HepG2 (cell line): Measurements from ENCODE around the gene RFC2. TPM values are rescaled to one million over a fixed set of nuclear protein-coding genes. Genes with fewer than 3 reads are reported as not detected.

Source experiments
- ATAC-seq: fragments of 200-7000 bp; cut with Tn5 transposase; 3 replicates; pipeline ENCODE4 v1.9.1; 2020; ENCODE audit warnings: mild to moderate bottlenecking, moderate library complexity
- BruUV-seq: library from RNA; stranded (reverse); fragments of 400-500 nt; replicated peaks from 2 replicates; lab custom pipeline; 2021; lab: Mats Ljungman, UMichigan
- CTCF ChIA-PET: fragments of 300-600 bp; formaldehyde crosslinking; extraction: SDS; loops from one replicate; lab custom pipeline; 2021; ENCODE audit warnings: low total read pairs, inconsistent platforms, low intra/inter-chr PET ratio; lab: Yijun Ruan, JAX
- POLR2A ChIA-PET: fragments of 350-600 bp; sonication (Branson Sonifier 250); formaldehyde crosslinking; loops from one replicate; lab custom pipeline; 2020; ENCODE audit warnings: antibody characterized with exemption, inconsistent platforms; lab: Yijun Ruan, JAX
- DNase-seq: peaks from one replicate; pipeline ENCODE4 v3.0.0-alpha.2; 2015; ENCODE audit warnings: low spot score
- FAIRE-seq: peaks from 3 replicates; lab custom pipeline; 2011; peaks lifted over from hg19 to GRCh38; lab: Jason Lieb, UNC
- H2AFZ ChIP-seq: one replicate; pipeline ENCODE4 v1.6.1; 2011; ENCODE audit warnings: low read length, inconsistent platforms
- H3K27ac ChIP-seq: fragments of 300-600 bp; 3 replicates; pipeline ENCODE4 v1.8.0; 2011; ENCODE audit warnings: mixed run types, mild to moderate bottlenecking, mixed read lengths, low read length, inconsistent platforms; ENCODE audit not compliant: insufficient read depth; ENCODE audit errors: extremely low read length
- H3K27me3 ChIP-seq, 2 experiments: fragments of 200-600 bp in 1 of 2; 2 replicates in 1 of 2; 3 replicates in 1 of 2; pipeline versions ENCODE4 v1.6.0 to v1.8.0; 2011; ENCODE audit warnings: low read length in 2 of 2, mild to moderate bottlenecking in 2 of 2, moderate library complexity in 2 of 2, inconsistent platforms in 1 of 2; ENCODE audit not compliant: insufficient read depth in 2 of 2, control insufficient read depth in 1 of 2
- H3K36me3 ChIP-seq, 2 experiments: fragments of 200-600 bp in 1 of 2; replicated peaks in 1 of 2; 2 replicates in 1 of 2; 3 replicates in 1 of 2; pipeline versions ENCODE4 v1.5.1 to v1.8.0; 2011; ENCODE audit warnings: low read length in 2 of 2, inconsistent platforms in 1 of 2; ENCODE audit not compliant: insufficient read depth in 2 of 2, control insufficient read depth in 1 of 2
- H3K4me1 ChIP-seq: 2 replicates; pipeline ENCODE4 v1.5.1; 2012; ENCODE audit warnings: low read length, inconsistent platforms; ENCODE audit not compliant: insufficient read depth
- H3K4me2 ChIP-seq: 2 replicates; pipeline ENCODE4 v1.6.0; 2011; ENCODE audit warnings: low read depth, low read length, inconsistent platforms
- H3K4me3 ChIP-seq, 3 experiments: fragments of 200-600 bp in 1 of 3; sonication (generic), shearing (Covaris generic) in 1 of 3; replicated peaks in 1 of 3; 2 replicates each; pipeline ENCODE4 v1.5.1; 2011 to 2016; ENCODE audit warnings: low read length in 3 of 3, inconsistent platforms in 2 of 3, low read depth in 2 of 3, mild to moderate bottlenecking in 2 of 3, control low read depth in 1 of 3, mixed read lengths in 1 of 3; ENCODE audit not compliant: insufficient read depth in 1 of 3
- H3K79me2 ChIP-seq: one replicate; pipeline ENCODE4 v1.6.1; 2011; ENCODE audit warnings: low read length, inconsistent platforms; ENCODE audit not compliant: insufficient read depth
- H3K9ac ChIP-seq: 2 replicates; pipeline ENCODE4 v1.6.0; 2011; ENCODE audit warnings: mild to moderate bottlenecking, low read depth, low read length, inconsistent platforms; ENCODE audit not compliant: insufficient read depth
- H3K9me3 ChIP-seq: 2 replicates; pipeline ENCODE4 v1.5.1; 2012; ENCODE audit warnings: mild to moderate bottlenecking, low read length
- H4K20me1 ChIP-seq: 2 replicates; pipeline ENCODE4 v1.6.0; 2011; ENCODE audit warnings: inconsistent platforms, mild to moderate bottlenecking, low read length, moderate library complexity; ENCODE audit not compliant: insufficient read depth
- CREB1 ChIP-seq, 2 experiments: fragments of 450-650 bp in 1 of 2; IDR thresholded peaks; 2 replicates each; pipeline ENCODE4 v1.6.1; 2016 to 2017; ENCODE audit warnings: control low read depth in 1 of 2, mild to moderate bottlenecking in 1 of 2, missing compliant biosample characterization in 1 of 2, missing genetic modification characterization in 1 of 2
- FOXA3 ChIP-seq: IDR thresholded peaks from 2 replicates; pipeline ENCODE4 v1.6.1; 2016; ENCODE audit warnings: missing genetic modification reagents, missing compliant biosample characterization
- KLF12 ChIP-seq: sonication (generic); formaldehyde crosslinking; IDR thresholded peaks from 2 replicates; pipeline ENCODE4 v1.4.0; 2020; ENCODE audit warnings: missing genetic modification reagents, borderline replicate concordance
- MEF2D ChIP-seq: sonication (generic); formaldehyde crosslinking; IDR thresholded peaks from 2 replicates; pipeline ENCODE4 v1.5.1; 2020; ENCODE audit warnings: mild to moderate bottlenecking, missing genetic modification reagents
- NR2F6 ChIP-seq, 2 experiments: IDR thresholded peaks; 2 replicates each; pipeline ENCODE4 v1.6.1; 2016; ENCODE audit warnings: antibody characterized with exemption in 1 of 2, mild to moderate bottlenecking in 1 of 2
- STAG1 ChIP-seq: sonication (generic); formaldehyde crosslinking; IDR thresholded peaks from 2 replicates; pipeline ENCODE4 v1.4.0; 2020; ENCODE audit warnings: missing genetic modification reagents
- ZNF121 ChIP-seq: sonication (generic); formaldehyde crosslinking; IDR thresholded peaks from 2 replicates; pipeline ENCODE4 v1.5.0; 2020; ENCODE audit warnings: mild to moderate bottlenecking, missing genetic modification reagents
- ZNF136 ChIP-seq: sonication (generic); formaldehyde crosslinking; IDR thresholded peaks from 2 replicates; pipeline ENCODE4 v1.8.1; 2022; ENCODE audit warnings: low read depth, mild to moderate bottlenecking, moderate library complexity, missing genetic modification reagents
- ZNF20 ChIP-seq: sonication (generic); formaldehyde crosslinking; IDR thresholded peaks from 2 replicates; pipeline ENCODE4 v1.4.0; 2020; ENCODE audit warnings: mild to moderate bottlenecking, moderate library complexity, missing genetic modification reagents
- ZNF264 ChIP-seq: sonication (generic); formaldehyde crosslinking; IDR thresholded peaks from 2 replicates; pipeline ENCODE4 v1.4.0; 2020; ENCODE audit warnings: missing genetic modification reagents
- ZNF460 ChIP-seq: sonication (generic); formaldehyde crosslinking; IDR thresholded peaks from 2 replicates; pipeline ENCODE4 v1.5.1; 2020; ENCODE audit warnings: missing genetic modification reagents, mild to moderate bottlenecking, borderline replicate concordance
- ZNF761 ChIP-seq: sonication (generic); formaldehyde crosslinking; conservative IDR thresholded peaks from 2 replicates; pipeline ENCODE4 v1.4.0; 2020; ENCODE audit warnings: mild to moderate bottlenecking, missing genetic modification reagents
- WGBS: methylation state at CpG from one replicate; pipeline ENCODE4 v1.1.6; 2017; ENCODE audit warnings: low lambda C conversion rate; 5-methylcytosine and 5-hydroxymethylcytosine counted together
- in situ Hi-C: cut with HindIII; loops from 2 replicates; pipeline ENCODE4 v1.10.0; 2017; ENCODE audit warnings: low pct_unique_long_range_greater_than_20kb; ENCODE audit not compliant: extremely low pct_ligation_motif_present
- intact Hi-C: fragments of 100-400 bp; cut with micrococcal nuclease; formaldehyde crosslinking; loops from one replicate; pipeline ENCODE4 v1.10.0; 2022; ENCODE audit not compliant: unreplicated experiment
- polyA plus RNA-seq, 8 experiments: library from polyadenylated mRNA; depleted of rRNA in 3 of 8; stranded (reverse) in 7 of 8; unstranded in 1 of 8; fragments of >200 nt; fragmentation: Illumina TruSeq in 4 of 8; extraction: Trizol in 4 of 8; gene quantifications; 2 replicates each; pipeline versions ENCODE4 v1.2.1 to v1.2.3, GENCODE V29; 2011 to 2016; ENCODE audit warnings: low read depth in 4 of 8, missing spikeins in 1 of 8, mixed read lengths in 1 of 8; ENCODE audit not compliant: insufficient read depth in 1 of 8
- total RNA-seq, 5 experiments: library from RNA; depleted of rRNA; stranded (reverse); fragments of >200 nt; fragmentation: Illumina TruSeq; extraction: Trizol; gene quantifications; 2 replicates each; pipeline ENCODE4 v1.2.3, GENCODE V29; 2016; ENCODE audit warnings: low read depth in 1 of 5
- TF ChIP-seq, protein P1 (sequence below): sonication (generic); formaldehyde crosslinking; IDR thresholded peaks from 2 replicates; pipeline ENCODE4 v1.5.1; 2020; ENCODE audit warnings: missing genetic modification reagents, mild to moderate bottlenecking, borderline replicate concordance
- TF ChIP-seq, protein P2 (sequence below): IDR thresholded peaks from 2 replicates; pipeline ENCODE4 v1.6.1; 2012; ENCODE audit warnings: inconsistent platforms
- TF ChIP-seq, protein P3 (sequence below): sonication (generic); formaldehyde crosslinking; IDR thresholded peaks from 2 replicates; pipeline ENCODE4 v1.5.0; 2020; ENCODE audit warnings: mild to moderate bottlenecking, missing genetic modification reagents, moderate library complexity

RFC2 gene
- total and polyA plus RNA-seq, 2 of the 13 experiments (the other 11 are each of a cell fraction or from before 2014, with no cell fraction given), result 14.6 to 43.5 TPM

DNA sequence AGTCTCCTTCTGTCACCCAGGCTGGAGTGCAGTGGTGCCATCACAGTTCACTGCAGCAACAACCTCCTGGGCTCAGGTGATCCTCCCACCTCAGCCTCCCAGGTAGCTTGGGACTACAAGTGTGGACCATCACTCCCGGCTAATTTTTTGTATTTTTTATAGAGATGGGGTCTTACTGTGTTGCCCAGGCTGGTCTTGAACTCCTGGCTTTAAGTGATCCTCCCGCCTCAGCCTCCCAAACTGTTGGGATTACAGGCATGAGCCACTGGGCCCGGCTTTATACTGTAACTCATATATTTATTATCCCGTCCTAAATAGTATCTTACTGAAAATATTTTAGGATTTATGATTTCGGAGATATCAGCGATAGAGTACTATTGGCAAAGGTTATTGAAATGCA lies 69.2 kb downstream of the RFC2 start:
- 97% methylated on average over 6 of the region's 6 CpGs for WGBS
- Histone ChIP-seq H3K4me1 (peaks cover 23% of the 10 kb centered on the region), H3K4me3 (no peak overlapping the region), H3K79me2 (peaks cover 97% of the 10 kb centered on the region), H4K20me1 (peaks cover 92% of the 10 kb centered on the region), H3K36me3 (peaks cover 18 to 61% of the 10 kb centered on the region in 2 experiments), H3K27ac (no peak overlapping the region), H3K9ac (no peak overlapping the region), H3K27me3 (no peaks in the 10 kb centered on the region), H3K4me2 (no peak overlapping the region), H2AFZ (no peak overlapping the region), H3K9me3 (no peaks in the 10 kb centered on the region)
- intact Hi-C loops, result no loop called here
- DNase-seq (no peak), ATAC-seq (no peak), FAIRE-seq (no peak)
- TF ChIP-seq ZNF20 (no peak), ZNF121 (CRISPR knock-in tag) (peak; percentile 52; the same call in 1 of the 2 replicates)
- TF ChIP-seq, protein P1, sequence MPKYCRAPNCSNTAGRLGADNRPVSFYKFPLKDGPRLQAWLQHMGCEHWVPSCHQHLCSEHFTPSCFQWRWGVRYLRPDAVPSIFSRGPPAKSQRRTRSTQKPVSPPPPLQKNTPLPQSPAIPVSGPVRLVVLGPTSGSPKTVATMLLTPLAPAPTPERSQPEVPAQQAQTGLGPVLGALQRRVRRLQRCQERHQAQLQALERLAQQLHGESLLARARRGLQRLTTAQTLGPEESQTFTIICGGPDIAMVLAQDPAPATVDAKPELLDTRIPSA (CRISPR knock-in tag), result no peak
- CTCF ChIA-PET, result no interaction called here
- POLR2A ChIA-PET, result no interaction called here
- BruUV-seq, result no TSS peak
- in situ Hi-C loops, result no loop called here

DNA sequence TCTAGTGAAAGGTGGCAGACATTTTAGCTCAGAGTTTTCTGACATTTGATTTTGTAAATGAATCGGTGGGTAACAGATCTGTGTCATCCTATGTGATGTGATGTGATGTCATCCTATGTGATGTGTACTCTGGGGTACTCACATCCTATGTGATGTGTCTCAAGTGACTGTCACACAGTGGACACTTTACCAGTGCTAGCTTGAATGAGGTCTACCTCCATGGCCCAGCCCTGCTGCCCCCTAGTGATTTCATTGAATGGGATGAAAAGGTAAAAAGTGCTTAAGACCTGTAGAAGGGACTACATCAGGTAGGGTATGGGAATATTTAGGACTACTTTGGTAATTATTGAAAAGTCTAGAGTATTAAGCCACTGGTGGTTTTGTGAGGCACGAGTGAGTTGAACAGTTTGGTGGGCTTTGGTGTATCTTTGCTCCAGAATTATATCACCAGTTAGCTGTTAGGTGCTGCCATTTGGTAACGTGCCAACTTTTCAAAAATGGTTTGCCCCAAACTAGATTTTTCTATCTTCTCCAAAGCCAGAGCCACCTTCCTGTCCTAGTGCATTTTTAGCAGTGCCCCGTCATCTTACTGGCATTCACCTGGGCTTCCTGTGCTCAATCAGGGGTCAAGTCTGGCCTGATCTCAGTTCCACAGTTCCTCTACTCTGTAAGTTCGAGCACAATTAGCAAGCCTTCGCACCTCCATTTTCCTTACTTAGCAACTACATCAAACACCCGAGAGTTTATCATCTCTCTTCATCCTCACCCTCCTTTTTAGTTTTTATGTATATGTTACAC lies 70.3 kb downstream of the RFC2 start:
- Histone ChIP-seq H3K27ac (no peak overlapping the region), H3K36me3 (peaks cover 18 to 60% of the 10 kb centered on the region in 2 experiments), H4K20me1 (peaks cover 98% of the 10 kb centered on the region), H3K4me2 (no peak overlapping the region), H3K79me2 (peaks cover 98% of the 10 kb centered on the region), H3K27me3 (no peaks in the 10 kb centered on the region), H3K4me3 (no peak overlapping the region), H3K9ac (no peak overlapping the region), H3K9me3 (no peaks in the 10 kb centered on the region), H3K4me1 (peaks cover 35% of the 10 kb centered on the region), H2AFZ (no peak overlapping the region)
- peak; percentile 54 for FAIRE-seq
- ATAC-seq, result peak; percentile 77
- ChIA-PET POLR2A (interaction anchor here (0.9 to 1.4 kb wide), 2 partner anchors 10 kb away, joined by 3 to 5 read pairs; partner anchors contain the start of gene EIF4H), CTCF (interaction anchor here (1.8 kb wide), 1 partner anchor 116 kb away, joined by 10 read pairs; no protein-coding TSS in a partner anchor)
- WGBS, result 88% methylated on average over 7 of the region's 7 CpGs
- intact Hi-C loops, result loop anchor here (1.0 kb wide), 1 partner anchor 117 kb away; no protein-coding TSS in a partner anchor
- peak; percentile 54 for DNase-seq
- BruUV-seq, result no TSS peak
- in situ Hi-C loops, result no loop called here
- TF ChIP-seq NR2F6 (IDR thresholded peaks at IDR 0.05) (no peak), NR2F6 (CRISPR knock-in tag; IDR thresholded peaks at IDR 0.05) (0 out of 2 replicates have a peak, but pooled peaks have one; percentile 9), ZNF761 (CRISPR knock-in tag) (no peak), CREB1 (IDR thresholded peaks at IDR 0.05) (peak; percentile 53), CREB1 (CRISPR knock-in tag; IDR thresholded peaks at IDR 0.05) (no peak), STAG1 (peak; percentile 50), FOXA3 (CRISPR knock-in tag) (no peak), KLF12 (CRISPR knock-in tag) (peak; percentile 64; the same call in 1 of the 2 replicates), ZNF136 (no peak), ZNF460 (CRISPR knock-in tag) (no peak), MEF2D (CRISPR knock-in tag) (no peak), ZNF264 (CRISPR knock-in tag) (no peak)
- TF ChIP-seq, protein P2, sequence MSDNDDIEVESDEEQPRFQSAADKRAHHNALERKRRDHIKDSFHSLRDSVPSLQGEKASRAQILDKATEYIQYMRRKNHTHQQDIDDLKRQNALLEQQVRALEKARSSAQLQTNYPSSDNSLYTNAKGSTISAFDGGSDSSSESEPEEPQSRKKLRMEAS, result no peak
- TF ChIP-seq, protein P3, sequence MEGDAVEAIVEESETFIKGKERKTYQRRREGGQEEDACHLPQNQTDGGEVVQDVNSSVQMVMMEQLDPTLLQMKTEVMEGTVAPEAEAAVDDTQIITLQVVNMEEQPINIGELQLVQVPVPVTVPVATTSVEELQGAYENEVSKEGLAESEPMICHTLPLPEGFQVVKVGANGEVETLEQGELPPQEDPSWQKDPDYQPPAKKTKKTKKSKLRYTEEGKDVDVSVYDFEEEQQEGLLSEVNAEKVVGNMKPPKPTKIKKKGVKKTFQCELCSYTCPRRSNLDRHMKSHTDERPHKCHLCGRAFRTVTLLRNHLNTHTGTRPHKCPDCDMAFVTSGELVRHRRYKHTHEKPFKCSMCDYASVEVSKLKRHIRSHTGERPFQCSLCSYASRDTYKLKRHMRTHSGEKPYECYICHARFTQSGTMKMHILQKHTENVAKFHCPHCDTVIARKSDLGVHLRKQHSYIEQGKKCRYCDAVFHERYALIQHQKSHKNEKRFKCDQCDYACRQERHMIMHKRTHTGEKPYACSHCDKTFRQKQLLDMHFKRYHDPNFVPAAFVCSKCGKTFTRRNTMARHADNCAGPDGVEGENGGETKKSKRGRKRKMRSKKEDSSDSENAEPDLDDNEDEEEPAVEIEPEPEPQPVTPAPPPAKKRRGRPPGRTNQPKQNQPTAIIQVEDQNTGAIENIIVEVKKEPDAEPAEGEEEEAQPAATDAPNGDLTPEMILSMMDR (CRISPR knock-in tag), result peak; percentile 54
